Stomach (tissue), 4 donors: ENCODE measurements around the gene COPS9.

Source experiments
- CTCF ChIP-seq, 7 experiments: fragments of 450-650 bp in 4 of 7; fragments of 200-600 bp in 3 of 7; sonication (generic) in 3 of 7; IDR thresholded peaks; one replicate each; pipeline ENCODE4 v1.5.1; 2016 to 2019; ENCODE audit warnings: antibody characterized with exemption in 7 of 7, control low read depth in 2 of 7, mild to moderate bottlenecking in 1 of 7
- EP300 ChIP-seq: sonication (generic); formaldehyde crosslinking; IDR thresholded peaks from one replicate; pipeline ENCODE4 v1.6.1; 2017; ENCODE audit warnings: antibody characterized with exemption
- POLR2A ChIP-seq, 4 donors: fragments of 450-650 bp; IDR thresholded peaks; one replicate each; pipeline ENCODE4 v1.6.1; 2016; ENCODE audit warnings: antibody characterized with exemption in 4 of 4, control low read depth in 2 of 4, mild to moderate bottlenecking in 1 of 4, moderate library complexity in 1 of 4
- POLR2AphosphoS5 ChIP-seq, 3 donors: sonication (generic); formaldehyde crosslinking; IDR thresholded peaks; one replicate each; pipeline ENCODE4 v1.6.1; 2016; ENCODE audit warnings: antibody characterized with exemption in 3 of 3

GRCh38 chr2:240142256-240142775 lies 6.2 kb upstream of the COPS9 start:
- TF ChIP-seq EP300 (no peak), CTCF (IDR thresholded peaks at IDR 0.05) (no peak), POLR2A (IDR thresholded peaks at IDR 0.05) (no peak), POLR2AphosphoS5 (IDR thresholded peaks at IDR 0.05) (no peak)
